GDM1 (cell line): ENCODE measurements around the gene HS2ST1.
"Not testable (repeated sequence)": the region's sequence is repeated elsewhere in the genome, so short reads cannot be mapped to it uniquely, and the experiment has no call there.

Experiments
- DNase-seq: peaks from one replicate; lab custom pipeline; 2025; lab: John Stamatoyannopoulos, UW

Gene HS2ST1

DNA sequence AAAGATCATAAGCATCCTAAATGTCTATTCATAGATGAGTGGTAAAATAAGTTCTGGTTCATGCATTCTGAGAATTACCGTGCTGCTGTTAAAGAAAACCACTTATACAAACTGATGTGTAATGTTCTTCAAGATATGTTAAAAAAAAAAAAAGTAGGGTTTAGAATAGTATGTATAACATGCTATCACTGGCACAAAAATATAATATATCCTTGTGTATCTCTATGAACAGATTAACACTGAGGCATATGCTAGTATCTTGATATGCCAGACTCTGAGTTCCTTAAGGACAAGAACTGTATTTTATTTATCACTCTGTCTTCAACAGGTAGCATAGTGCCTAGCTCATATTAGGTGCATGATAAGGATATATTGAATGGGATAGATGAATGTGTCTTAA lies 108.9 kb downstream of the HS2ST1 start:
- DNase-seq, result no peak

- peak; percentile 21 for DNase-seq
Measured at GRCh38 chr1:87024936-87025540, 110.6 kb downstream of the HS2ST1 start.

DNA sequence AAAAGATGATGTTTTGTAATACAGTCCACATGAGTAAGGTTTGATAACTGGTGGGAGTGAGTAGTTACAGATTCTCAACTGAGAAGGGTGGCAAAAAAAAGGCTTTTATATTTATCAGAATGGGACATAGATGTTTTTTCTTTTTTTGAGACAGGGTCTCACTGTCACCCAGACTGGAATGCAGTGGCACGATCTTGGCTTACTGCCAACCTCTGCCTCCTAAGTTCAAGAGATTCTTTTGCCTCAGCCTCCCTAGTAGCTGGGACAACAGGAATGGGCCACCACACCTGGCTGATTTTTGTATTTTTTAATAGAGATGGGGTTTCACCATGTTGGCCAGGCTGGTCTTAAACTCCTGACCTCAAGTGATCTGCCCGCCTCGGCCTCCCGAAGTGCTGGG lies 113.1 kb downstream of the HS2ST1 start:
- not testable (repeated sequence) for DNase-seq

DNA sequence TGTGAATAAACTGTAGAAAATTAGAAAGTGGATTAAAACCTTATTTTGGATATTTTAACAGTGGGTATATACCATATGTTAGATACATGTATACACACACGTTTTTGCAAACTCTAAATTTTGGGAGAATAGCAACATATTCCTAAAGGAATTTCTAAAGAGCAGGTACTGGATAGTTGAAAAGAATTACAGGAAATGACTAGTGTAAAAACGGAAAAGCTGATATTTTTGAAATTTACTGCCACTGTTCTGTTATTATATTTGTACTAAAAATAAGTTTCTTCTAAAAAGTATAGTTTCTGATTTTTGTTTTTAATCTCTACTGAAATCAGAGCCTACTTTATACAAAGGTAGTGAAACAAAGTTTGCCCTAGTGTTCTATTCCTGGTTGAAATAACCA lies 114.1 kb downstream of the HS2ST1 start:
- no peak for DNase-seq

DNA sequence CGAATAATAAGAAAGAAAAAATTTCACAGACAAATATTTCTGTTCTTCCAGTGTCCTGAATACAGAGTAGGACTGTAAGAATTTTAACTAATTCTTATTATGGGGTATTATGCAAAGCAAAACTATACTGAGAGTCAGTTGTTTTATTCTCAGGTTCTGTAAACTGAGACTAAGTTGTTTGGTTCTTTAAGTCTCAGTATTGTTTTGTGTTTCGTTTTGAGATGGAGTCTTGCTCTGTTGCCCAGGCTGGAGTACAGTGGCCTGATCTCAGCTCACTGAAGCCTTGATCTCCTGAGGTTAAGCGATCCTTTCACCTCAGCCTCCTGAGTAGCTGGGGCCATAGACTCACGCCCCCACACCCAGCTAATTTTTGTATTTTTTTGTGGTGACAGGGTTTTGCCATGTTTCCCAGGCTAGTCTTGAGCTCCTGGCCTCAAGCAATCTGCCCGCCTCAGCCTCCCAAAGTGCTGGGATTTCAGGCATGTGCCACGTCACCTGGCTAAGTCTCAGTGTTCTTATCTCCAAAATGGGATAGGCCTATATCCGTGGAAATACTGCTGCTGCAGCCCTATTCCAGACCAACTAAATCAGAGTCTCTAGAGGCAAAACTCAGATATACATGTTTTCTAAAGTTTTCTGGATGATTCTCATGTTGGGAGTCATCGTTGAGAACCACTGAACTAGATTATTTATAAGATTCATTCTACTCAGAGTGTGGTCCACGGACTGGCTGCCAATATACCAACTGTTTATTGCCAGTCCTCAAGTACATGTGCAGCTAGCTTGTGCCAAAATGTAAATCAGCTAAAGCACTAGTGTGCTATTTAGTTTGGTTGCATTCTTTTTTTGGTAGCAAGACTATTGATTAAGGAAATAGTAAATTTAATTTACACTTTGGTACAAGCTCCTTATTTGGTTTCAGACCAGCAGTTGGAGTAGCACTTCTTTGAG lies 116.6 kb downstream of the HS2ST1 start:
- no peak for DNase-seq

DNA sequence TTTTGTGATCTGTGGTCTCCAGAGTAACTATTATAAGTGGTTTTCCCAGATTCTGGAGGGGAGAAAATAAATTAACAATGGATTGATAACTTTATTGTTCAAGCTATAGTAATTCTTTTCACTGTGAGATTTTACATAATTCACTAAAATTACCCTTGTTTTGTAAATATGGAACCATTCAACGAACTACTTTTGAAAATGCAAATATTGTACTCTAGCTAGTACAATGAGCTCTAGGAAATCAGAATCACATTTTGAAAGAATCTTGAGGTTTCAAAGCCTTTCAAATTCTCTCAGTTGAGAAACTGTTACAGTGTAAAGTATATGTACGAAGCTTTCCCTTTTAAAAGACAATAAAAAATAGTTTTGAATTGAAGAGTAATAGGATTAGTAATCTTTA lies 119.9 kb downstream of the HS2ST1 start:
- DNase-seq, result no peak

DNA sequence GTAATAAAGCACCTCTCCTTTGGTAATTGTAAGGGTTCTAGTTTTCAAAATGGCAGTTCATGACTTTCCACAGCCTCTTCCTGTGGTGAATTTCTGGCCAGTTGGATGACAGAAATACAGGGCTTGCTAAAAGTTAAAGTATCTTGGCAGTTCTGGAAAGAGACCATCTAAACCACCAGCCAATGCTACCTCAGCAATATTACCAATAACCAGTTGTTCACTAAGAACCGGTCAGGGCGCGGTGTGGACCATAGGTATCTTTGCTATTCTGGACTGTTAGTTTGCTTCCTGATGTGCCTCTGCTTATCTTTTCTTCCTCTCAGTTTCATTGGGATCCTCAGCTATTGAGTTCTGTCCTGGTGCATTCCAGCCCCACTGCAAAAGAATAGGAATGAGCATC lies 124.7 kb downstream of the HS2ST1 start:
- DNase-seq, result no peak

GRCh38 chr1:87042111-87042811 lies 127.8 kb downstream of the HS2ST1 start:
- DNase-seq, result no peak

DNA sequence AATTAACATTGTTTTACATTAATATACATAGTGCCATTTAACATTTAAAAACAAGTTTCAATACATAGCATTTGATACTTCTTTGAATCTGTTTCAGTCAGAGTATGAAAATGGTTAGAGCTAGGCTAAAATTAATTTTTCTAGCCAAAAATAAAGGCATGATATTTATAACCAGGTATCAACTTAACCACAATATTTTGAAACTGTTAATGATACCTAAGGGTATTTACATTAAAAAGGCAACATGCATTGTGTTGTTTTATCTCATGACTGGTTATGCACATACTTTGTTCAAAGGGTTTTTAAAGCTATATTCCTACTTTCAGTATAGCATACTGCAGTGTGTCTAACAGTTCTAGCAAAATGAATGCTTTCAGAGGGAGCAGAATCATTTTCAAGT lies 130.0 kb downstream of the HS2ST1 start:
- DNase-seq, result no peak

DNA sequence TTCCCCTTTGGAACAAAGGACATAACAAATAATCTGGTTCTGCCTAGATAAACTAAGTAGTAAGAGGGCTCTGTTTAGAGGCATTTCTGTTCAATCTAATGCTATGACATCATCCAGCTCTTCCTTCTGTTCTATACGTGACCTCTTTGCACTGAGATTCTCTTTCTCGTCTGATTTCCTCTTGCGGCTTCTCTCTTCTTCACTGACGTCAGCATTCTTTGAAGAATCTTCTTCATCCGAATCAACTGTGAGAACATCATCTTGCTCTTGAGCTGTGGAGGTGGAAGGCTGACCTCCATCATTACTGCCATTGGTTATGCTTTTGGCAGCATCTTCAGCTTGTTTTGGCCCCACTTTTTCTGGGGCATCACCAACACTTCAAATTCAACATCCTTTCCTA lies 130.4 kb downstream of the HS2ST1 start:
- no peak for DNase-seq

- no peak for DNase-seq
Measured at GRCh38 chr1:87045761-87046304, 131.4 kb downstream of the HS2ST1 start.

GRCh38 chr1:87046951-87047350 lies 132.5 kb downstream of the HS2ST1 start:
- DNase-seq, result no peak

DNA sequence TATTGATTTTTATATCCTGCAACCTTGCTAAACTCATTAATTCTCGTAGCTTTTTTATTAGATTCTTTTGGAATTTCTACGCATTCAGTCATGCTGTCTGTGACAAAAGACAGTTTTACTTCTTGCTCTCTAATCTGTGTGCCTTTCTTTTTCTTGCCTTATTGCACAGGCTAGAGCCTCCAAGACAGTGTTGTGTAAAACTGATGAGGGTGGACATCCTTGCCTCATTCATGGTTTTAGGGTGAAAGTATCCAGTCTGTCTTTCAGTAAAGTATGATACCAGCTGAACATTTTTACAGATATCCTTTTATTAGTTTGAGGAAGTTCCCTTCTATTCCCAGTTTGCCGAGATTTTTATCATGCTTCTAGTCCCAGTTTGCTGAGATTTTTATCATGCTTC lies 133.8 kb downstream of the HS2ST1 start:
- DNase-seq, result no peak

GRCh38 chr1:87051965-87052364 lies 137.5 kb downstream of the HS2ST1 start:
- DNase-seq, result no peak

DNA sequence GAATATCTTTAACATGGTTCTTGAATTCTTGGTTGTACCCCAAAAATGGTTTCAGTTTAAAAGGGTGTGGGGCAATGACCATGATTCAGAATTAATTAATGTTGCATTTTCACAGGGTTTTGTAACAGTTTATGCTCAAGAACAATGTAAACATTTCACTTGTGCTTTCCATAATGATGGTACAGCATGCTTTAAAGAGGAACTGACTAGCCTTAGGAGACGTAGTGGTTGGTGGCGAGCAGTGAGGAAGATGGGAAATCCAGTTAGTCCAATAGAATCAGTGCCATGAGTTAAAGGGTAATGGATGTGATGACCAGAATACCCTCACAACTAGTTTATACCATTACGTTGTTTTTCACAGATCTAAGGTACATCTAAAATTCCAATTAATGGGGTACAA lies 138.0 kb downstream of the HS2ST1 start:
- DNase-seq, result no peak

- DNase-seq, result no peak
Measured at GRCh38 chr1:87052961-87053360, 138.5 kb downstream of the HS2ST1 start.

DNA sequence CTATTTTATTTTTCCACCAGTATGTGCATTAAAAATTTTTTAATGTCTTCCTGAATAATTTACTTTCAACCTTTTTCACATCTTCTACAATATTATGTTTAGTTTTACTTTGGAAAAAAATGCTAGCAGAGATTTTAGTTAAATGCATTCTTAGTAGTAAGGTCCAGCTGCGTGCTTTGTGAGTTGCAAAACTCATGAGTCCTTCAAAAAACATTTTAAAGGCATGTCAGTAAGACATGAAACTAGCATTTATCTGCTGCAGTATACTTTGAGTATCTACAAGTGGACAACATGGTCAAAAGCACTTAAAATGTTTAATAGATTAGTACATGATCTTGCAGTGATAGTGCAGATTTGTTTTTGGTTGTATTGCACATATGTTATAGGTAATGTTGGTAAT lies 139.0 kb downstream of the HS2ST1 start:
- no peak for DNase-seq

DNA sequence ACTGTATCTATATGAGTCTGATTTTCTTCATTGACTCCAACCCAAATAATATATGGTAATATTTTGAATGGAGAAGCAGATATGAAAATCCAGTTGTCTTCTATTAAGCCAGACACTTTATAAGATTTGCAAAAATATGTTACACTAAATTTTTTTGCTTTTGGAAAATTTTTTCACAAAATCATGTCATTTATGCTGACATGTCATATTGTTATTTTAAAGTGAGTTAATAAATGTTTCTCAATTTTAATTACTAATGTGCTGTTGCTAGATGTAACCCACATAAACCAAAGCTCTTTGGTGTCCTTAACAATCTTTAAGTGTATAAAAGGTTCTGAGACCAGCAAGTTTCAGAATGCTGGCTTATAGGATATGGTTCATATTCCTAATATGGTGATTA lies 142.5 kb downstream of the HS2ST1 start:
- no peak for DNase-seq

DNA sequence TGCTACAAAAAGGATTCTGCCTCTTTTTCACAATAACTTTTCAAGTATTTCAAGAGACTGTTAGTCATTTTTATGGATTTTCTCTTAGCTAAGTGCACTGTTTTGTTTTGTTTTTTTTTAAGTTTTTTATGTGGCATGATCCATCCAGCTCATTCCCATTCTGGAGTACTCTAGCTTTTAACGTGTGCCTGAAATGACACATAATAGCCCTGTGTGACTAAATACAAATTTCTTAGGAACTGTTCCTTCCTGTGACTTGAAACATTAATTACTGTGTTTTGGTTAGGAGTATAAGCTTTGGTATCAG lies 143.9 kb downstream of the HS2ST1 start:
- no peak for DNase-seq

- DNase-seq, result no peak
Measured at GRCh38 chr1:87061742-87062156, 147.3 kb downstream of the HS2ST1 start.

- no peak for DNase-seq
Measured at GRCh38 chr1:87062687-87063086, 148.3 kb downstream of the HS2ST1 start.

DNA sequence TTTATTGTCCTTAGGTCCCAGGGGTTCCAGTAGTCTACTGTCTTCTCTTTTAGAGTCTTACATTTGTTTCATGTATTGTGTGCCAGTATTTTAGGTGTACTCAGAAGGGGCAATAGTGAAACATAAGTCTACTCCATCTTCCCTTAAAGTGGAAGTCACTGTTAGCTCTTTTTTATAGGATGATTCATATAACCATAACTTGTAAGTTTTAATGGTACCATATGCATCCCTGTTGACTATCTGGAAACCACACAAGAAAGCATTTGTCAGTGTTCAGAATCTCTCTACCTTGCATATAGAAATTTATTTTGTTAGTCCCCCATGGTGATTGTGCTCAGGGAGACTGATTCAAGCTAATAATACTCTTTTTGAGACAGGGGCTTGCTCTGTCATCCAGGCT lies 149.9 kb downstream of the HS2ST1 start:
- DNase-seq, result no peak

- DNase-seq, result no peak
Measured at GRCh38 chr1:87064986-87065385, 150.6 kb downstream of the HS2ST1 start.
